ENCODE results near the gene SAMD15. TPM values are rescaled to one million over a fixed set of nuclear protein-coding genes. Genes with fewer than 3 reads are reported as not detected.

SAMD15 gene
- total and polyA plus RNA-seq, 2 donors (not counting 1 experiment from before 2014, with no cell fraction given) = 0.03 to 0.96 TPM

GRCh38 chr14:77424862-77425261, 47.7 kb downstream of the SAMD15 start:
- CTCF ChIA-PET = interaction anchor here (0.5 kb wide), 1 partner anchor 13 kb away, joined by 4 read pairs; no protein-coding TSS in a partner anchor

GRCh38 chr14:77426396-77426795, 49.2 kb downstream of the SAMD15 start:
- H3K27me3 ChIP-seq (replicated peaks in 1 of 4; ENCODE audit: control extremely low read depth in 1 of 4, control insufficient read depth in 3 of 4, insufficient read depth in 4 of 4, low read length in 3 of 4) = no peaks in the 10 kb centered on the region
- H3K4me1 ChIP-seq (ENCODE audit: control insufficient read depth in 2 of 2, insufficient read depth in 2 of 2, low read length in 2 of 2) = no peaks in the 10 kb centered on the region
- H3K79me2 ChIP-seq (ENCODE audit: control insufficient read depth, insufficient read depth, low read length) = no peaks in the 10 kb centered on the region
- TF ChIP-seq CTCF (IDR thresholded peaks at IDR 0.05) = no peak
- no peak for TF ChIP-seq EZH2 (IDR thresholded peaks at IDR 0.05; ENCODE audit: borderline replicate concordance, insufficient read depth, low read depth, low read length, poor library complexity, severe bottlenecking)
- no peak for DNase-seq
- no peak overlapping the region for H3K27ac ChIP-seq (ENCODE audit: low read length in 2 of 2)
- no peak overlapping the region for H3K4me2 ChIP-seq (replicated peaks; ENCODE audit: low read depth, low read length, poor library complexity, severe bottlenecking)
- Mint-ChIP-seq H3K9me3 (ENCODE audit: insufficient read depth) (no peaks in the 10 kb centered on the region), H3K27ac (no peak overlapping the region), H3K4me3 (no peak overlapping the region), H3K27me3 (no peaks in the 10 kb centered on the region), H3K4me1 (no peaks in the 10 kb centered on the region)
- no peak overlapping the region for H3K4me3 ChIP-seq (ENCODE audit: control extremely low read depth in 1 of 5, extremely low read depth in 1 of 5, insufficient read depth in 1 of 5, low read depth in 2 of 5, low read length in 4 of 5)
- intact Hi-C loops (cut with micrococcal nuclease) = no loop called here
- no CpG with 5 or more reads among the region's 3 CpGs for WGBS (ENCODE audit: insufficient coverage)
- no peaks in the 10 kb centered on the region for H3K9me3 ChIP-seq (ENCODE audit: control extremely low read depth in 1 of 3, control insufficient read depth in 2 of 3, insufficient read depth in 1 of 3, low read length in 2 of 3)
- H4K20me1 ChIP-seq (ENCODE audit: control insufficient read depth, insufficient read depth, low read length, poor library complexity, severe bottlenecking) = no peaks in the 10 kb centered on the region
- ChIA-PET CTCF (no interaction called here), POLR2A (no interaction called here)
- H3K9ac ChIP-seq (ENCODE audit: low read length) = no peak overlapping the region
- H3K36me3 ChIP-seq (replicated peaks in 1 of 2; ENCODE audit: control extremely low read depth in 1 of 2, control insufficient read depth in 1 of 2, extremely low read depth in 1 of 2, insufficient read depth in 2 of 2, low read length in 1 of 2) = peaks cover 5 to 75% of the 10 kb centered on the region in 2 experiments
- no peak for ATAC-seq (ENCODE audit: low read depth)
- no peak overlapping the region for H2AFZ ChIP-seq (ENCODE audit: insufficient read depth, low read depth, low read length, poor library complexity, severe bottlenecking)

More at GRCh38 chr14:77424862-77425261, 47.7 kb downstream of the SAMD15 start:
- Histone ChIP-seq H3K79me2 (ENCODE audit: control insufficient read depth, insufficient read depth, low read length) (no peaks in the 10 kb centered on the region), H3K27me3 (replicated peaks in 1 of 4; ENCODE audit: control extremely low read depth in 1 of 4, control insufficient read depth in 3 of 4, insufficient read depth in 4 of 4, low read length in 3 of 4) (no peaks in the 10 kb centered on the region), H3K4me1 (ENCODE audit: control insufficient read depth in 2 of 2, insufficient read depth in 2 of 2, low read length in 2 of 2) (no peaks in the 10 kb centered on the region), H3K27ac (ENCODE audit: low read length in 2 of 2) (no peak overlapping the region), H2AFZ (ENCODE audit: insufficient read depth, low read depth, low read length, poor library complexity, severe bottlenecking) (no peak overlapping the region), H3K36me3 (replicated peaks in 1 of 2; ENCODE audit: control extremely low read depth in 1 of 2, control insufficient read depth in 1 of 2, extremely low read depth in 1 of 2, insufficient read depth in 2 of 2, low read length in 1 of 2) (peaks cover 9 to 69% of the 10 kb centered on the region in 2 experiments), H4K20me1 (ENCODE audit: control insufficient read depth, insufficient read depth, low read length, poor library complexity, severe bottlenecking) (no peaks in the 10 kb centered on the region), H3K9me3 (ENCODE audit: control extremely low read depth in 1 of 3, control insufficient read depth in 2 of 3, insufficient read depth in 1 of 3, low read length in 2 of 3) (peaks cover 0 to 2% (median under 1%) of the 10 kb centered on the region in 3 donors), H3K4me3 (ENCODE audit: control extremely low read depth in 1 of 5, extremely low read depth in 1 of 5, insufficient read depth in 1 of 5, low read depth in 2 of 5, low read length in 4 of 5) (no peak overlapping the region), H3K9ac (ENCODE audit: low read length) (no peak overlapping the region), H3K4me2 (replicated peaks; ENCODE audit: low read depth, low read length, poor library complexity, severe bottlenecking) (no peak overlapping the region)
- Mint-ChIP-seq H3K9me3 (ENCODE audit: insufficient read depth) (peaks cover 2% of the 10 kb centered on the region), H3K27me3 (no peaks in the 10 kb centered on the region), H3K4me3 (no peak overlapping the region), H3K27ac (no peak overlapping the region), H3K4me1 (no peaks in the 10 kb centered on the region)
- 100% methylated on average over 2 of the region's 3 CpGs for WGBS (ENCODE audit: insufficient coverage)
- intact Hi-C loops (cut with micrococcal nuclease) = no loop called here
- POLR2A ChIA-PET = no interaction called here
- DNase-seq = no peak
- no peak for ATAC-seq (ENCODE audit: low read depth)
- TF ChIP-seq CTCF (IDR thresholded peaks at IDR 0.05) = no peak
- TF ChIP-seq EZH2 (IDR thresholded peaks at IDR 0.05; ENCODE audit: borderline replicate concordance, insufficient read depth, low read depth, low read length, poor library complexity, severe bottlenecking) = no peak

Measured in B cell (primary cell).